Sigmoid colon (tissue), 7 donors: Measurements from ENCODE around the gene DNMT3B. TPM values are rescaled to one million over a fixed set of nuclear protein-coding genes. Genes with fewer than 3 reads are reported as not detected.
"Not testable (repeated sequence)": the region's sequence is repeated elsewhere in the genome, so short reads cannot be mapped to it uniquely, and the experiment has no call there.

Experiments used
- DNase-seq: peaks from one replicate; pipeline ENCODE4 v3.0.0-alpha.2; 2019
- H3K27ac ChIP-seq, 4 donors: fragments of 200-600 bp; sonication (generic); one replicate each; pipeline ENCODE4 v1.5.1; 2016 to 2019; ENCODE audit warnings: mild to moderate bottlenecking in 1 of 4
- H3K27me3 ChIP-seq, 3 donors: fragments of 200-600 bp; sonication (generic); one replicate each; pipeline ENCODE4 v1.5.1; 2019; ENCODE audit warnings: mild to moderate bottlenecking in 1 of 3
- H3K36me3 ChIP-seq, 4 donors: fragments of 200-600 bp; sonication (generic); one replicate each; pipeline ENCODE4 v1.5.1; 2016 to 2019
- H3K4me1 ChIP-seq, 4 donors: fragments of 200-600 bp; sonication (generic); one replicate each; pipeline ENCODE4 v1.5.1; 2017 to 2019
- H3K4me3 ChIP-seq, 4 donors: fragments of 200-600 bp; sonication (generic); one replicate each; pipeline ENCODE4 v1.5.1; 2017 to 2019; ENCODE audit warnings: mild to moderate bottlenecking in 2 of 4, moderate library complexity in 1 of 4
- H3K9me3 ChIP-seq, 4 donors: fragments of 200-600 bp in 3 of 4; sonication (generic) in 3 of 4; one replicate each; pipeline versions ENCODE4 v1.5.1 to v1.6.1; 2013 to 2019
- EP300 ChIP-seq, 4 donors: sonication (generic); formaldehyde crosslinking; IDR thresholded peaks; one replicate each; pipeline ENCODE4 v1.6.1; 2017; ENCODE audit warnings: antibody characterized with exemption in 4 of 4
- POLR2A ChIP-seq, 2 donors: fragments of 450-650 bp; IDR thresholded peaks; one replicate each; pipeline ENCODE4 v1.6.1; 2016; ENCODE audit warnings: antibody characterized with exemption in 2 of 2, mild to moderate bottlenecking in 2 of 2, moderate library complexity in 2 of 2
- POLR2AphosphoS5 ChIP-seq, 4 donors: sonication (generic); formaldehyde crosslinking; IDR thresholded peaks; one replicate each; pipeline ENCODE4 v1.6.1; 2017; ENCODE audit warnings: antibody characterized with exemption in 4 of 4
- WGBS, 2 donors: extraction: QIAGEN DNeasy Blood & Tissue Kit; methylation state at CpG; one replicate each; pipeline ENCODE4 v1.1.7; 2013; 5-methylcytosine and 5-hydroxymethylcytosine counted together
- intact Hi-C: fragments of 100-400 bp; cut with DNase I; formaldehyde crosslinking; loops from one replicate; pipeline ENCODE4 v1.15.1; 2023
- polyA plus RNA-seq, 3 donors: library from polyadenylated mRNA; stranded (reverse); fragments of 200-250 nt; gene quantifications; one replicate each; pipeline ENCODE4 v1.2.3, GENCODE V29; 2013
- total RNA-seq, 4 donors: library from RNA; depleted of rRNA; stranded (reverse); fragments of >200 nt; gene quantifications; one replicate each; pipeline ENCODE4 v1.1.0, GENCODE V29; 2016
- TF ChIP-seq, protein P1 (sequence below), 4 experiments: fragments of 450-650 bp in 3 of 4; fragments of 200-600 bp in 1 of 4; IDR thresholded peaks; one replicate each; pipeline ENCODE4 v1.5.1; 2016 to 2019; ENCODE audit warnings: antibody characterized with exemption in 4 of 4, mild to moderate bottlenecking in 3 of 4, moderate library complexity in 2 of 4
- donor health status: healthy with polysubstance abuse.
- donor health status: Bipolar disorder and iron deficiency.
- donor health status: healthy.

DNMT3B gene
- total RNA-seq, result 1 to 10 TPM in 1 of 4 donors, under 1 TPM in 3; 0.36 to 1.7 (median 0.60) TPM
- under 1 TPM in 2 of 3 donors, not detected in 1; 0.46 to 0.85 TPM for polyA plus RNA-seq

DNA sequence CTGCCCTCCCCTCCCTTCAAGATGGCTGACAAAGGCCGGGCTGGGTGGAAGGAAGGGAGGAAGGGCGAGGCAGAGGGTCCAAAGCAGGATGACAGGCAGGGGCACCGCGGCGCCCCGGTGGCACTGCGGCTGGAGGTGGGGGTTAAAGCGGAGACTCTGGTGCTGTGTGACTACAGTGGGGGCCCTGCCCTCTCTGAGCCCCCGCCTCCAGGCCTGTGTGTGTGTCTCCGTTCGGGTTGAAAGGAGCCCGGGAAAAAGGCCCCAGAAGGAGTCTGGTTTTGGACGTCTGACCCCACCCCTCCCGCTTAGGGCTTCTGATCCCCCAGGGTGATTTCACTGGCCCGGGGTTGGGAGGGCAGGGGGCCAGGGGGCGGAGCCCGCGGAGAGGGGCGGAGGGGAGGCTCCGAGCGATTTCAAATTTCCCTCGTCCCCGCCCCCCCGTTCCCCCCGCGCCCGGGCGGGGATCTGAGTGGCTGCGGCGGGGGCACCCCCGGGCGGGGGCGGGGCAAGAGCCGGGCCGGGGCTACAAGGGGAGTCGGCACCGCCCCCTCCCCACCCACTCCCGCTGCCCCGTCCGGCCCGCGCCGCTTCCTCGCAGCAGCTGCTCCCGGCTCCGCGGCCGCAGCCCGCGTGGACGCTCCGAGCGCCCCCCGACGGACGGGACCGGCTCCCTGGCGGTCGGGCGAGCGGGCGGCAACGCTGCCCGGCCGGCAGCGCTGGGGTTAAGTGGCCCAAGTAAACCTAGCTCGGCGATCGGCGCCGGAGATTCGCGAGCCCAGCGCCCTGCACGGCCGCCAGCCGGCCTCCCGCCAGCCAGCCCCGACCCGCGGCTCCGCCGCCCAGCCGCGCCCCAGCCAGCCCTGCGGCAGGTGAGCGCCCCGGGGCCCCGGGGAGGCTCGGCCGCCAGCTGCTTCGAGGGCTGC lies at the start of gene DNMT3B:
Gene DNMT3B, plus strand, starts transcription at position 555 of the 923 bp plus-strand sequence. CDS start 17,939 bp downstream, outside the sequence.
- peak within 1 kb of the TSS in 2 of 4 donors; percentile 30 to 40 for H3K27ac ChIP-seq
- no peaks in the 10 kb centered on the region for H3K9me3 ChIP-seq
- H3K4me1 ChIP-seq, result peaks cover 0 to 22% (median 19%) of the 10 kb centered on the region in 4 donors
- no peaks in the 10 kb centered on the region for H3K36me3 ChIP-seq
- intact Hi-C loops, result no loop called here
- no peaks in the 10 kb centered on the region for H3K27me3 ChIP-seq
- DNase-seq, result peak; percentile 83
- WGBS, 2 donors, result 1% methylated on average over 90 to 92 of the region's 92 CpGs
- TF ChIP-seq, protein P1, sequence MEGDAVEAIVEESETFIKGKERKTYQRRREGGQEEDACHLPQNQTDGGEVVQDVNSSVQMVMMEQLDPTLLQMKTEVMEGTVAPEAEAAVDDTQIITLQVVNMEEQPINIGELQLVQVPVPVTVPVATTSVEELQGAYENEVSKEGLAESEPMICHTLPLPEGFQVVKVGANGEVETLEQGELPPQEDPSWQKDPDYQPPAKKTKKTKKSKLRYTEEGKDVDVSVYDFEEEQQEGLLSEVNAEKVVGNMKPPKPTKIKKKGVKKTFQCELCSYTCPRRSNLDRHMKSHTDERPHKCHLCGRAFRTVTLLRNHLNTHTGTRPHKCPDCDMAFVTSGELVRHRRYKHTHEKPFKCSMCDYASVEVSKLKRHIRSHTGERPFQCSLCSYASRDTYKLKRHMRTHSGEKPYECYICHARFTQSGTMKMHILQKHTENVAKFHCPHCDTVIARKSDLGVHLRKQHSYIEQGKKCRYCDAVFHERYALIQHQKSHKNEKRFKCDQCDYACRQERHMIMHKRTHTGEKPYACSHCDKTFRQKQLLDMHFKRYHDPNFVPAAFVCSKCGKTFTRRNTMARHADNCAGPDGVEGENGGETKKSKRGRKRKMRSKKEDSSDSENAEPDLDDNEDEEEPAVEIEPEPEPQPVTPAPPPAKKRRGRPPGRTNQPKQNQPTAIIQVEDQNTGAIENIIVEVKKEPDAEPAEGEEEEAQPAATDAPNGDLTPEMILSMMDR (IDR thresholded peaks at IDR 0.05), result peak in 1 of 4 experiments; percentile 10
- TF ChIP-seq POLR2AphosphoS5 (IDR thresholded peaks at IDR 0.05) (no peak), POLR2A (IDR thresholded peaks at IDR 0.05) (no peak), EP300 (IDR thresholded peaks at IDR 0.05) (no peak)
- peak within 1 kb of the TSS; percentile 63 to 86 (median 78) for H3K4me3 ChIP-seq

- intact Hi-C loops, result no loop called here
- Histone ChIP-seq H3K4me3 (no peak overlapping the region), H3K27ac (no peak overlapping the region), H3K36me3 (peaks cover 0 to 70% (median 14%) of the 10 kb centered on the region in 4 donors), H3K27me3 (no peaks in the 10 kb centered on the region), H3K4me1 (peaks cover 0 to 6% (median 0%) of the 10 kb centered on the region in 4 donors), H3K9me3 (no peaks in the 10 kb centered on the region)
- 82 to 85% methylated on average over 3 of the region's 3 CpGs for WGBS, 2 donors
- no peak for DNase-seq
- TF ChIP-seq, protein P1 (IDR thresholded peaks at IDR 0.05), result no peak
- TF ChIP-seq POLR2AphosphoS5 (IDR thresholded peaks at IDR 0.05) (no peak), EP300 (IDR thresholded peaks at IDR 0.05) (no peak), POLR2A (IDR thresholded peaks at IDR 0.05) (no peak)
Measured at GRCh38 chr20:32718749-32719348, 43.3 kb upstream of the DNMT3B start.

- no peak overlapping the region for H3K4me3 ChIP-seq
- H3K36me3 ChIP-seq, result peaks cover 0 to 35% (median 9%) of the 10 kb centered on the region in 4 donors
- peaks cover 0 to 23% (median 14%) of the 10 kb centered on the region in 4 donors for H3K4me1 ChIP-seq
- no peaks in the 10 kb centered on the region for H3K9me3 ChIP-seq
- intact Hi-C loops, result no loop called here
- no peaks in the 10 kb centered on the region for H3K27me3 ChIP-seq
- WGBS, 2 donors, result 81 to 86% methylated on average over 7 of the region's 7 CpGs
- TF ChIP-seq POLR2AphosphoS5 (IDR thresholded peaks at IDR 0.05) (no peak), POLR2A (IDR thresholded peaks at IDR 0.05) (no peak)
- no peak for DNase-seq
- no peak overlapping the region for H3K27ac ChIP-seq
Measured at GRCh38 chr20:32727683-32728082, 34.5 kb upstream of the DNMT3B start.

GRCh38 chr20:32728435-32728834 lies 33.8 kb upstream of the DNMT3B start:
- H3K27ac ChIP-seq, H3K27me3 ChIP-seq, DNase-seq, intact Hi-C loops, H3K9me3 ChIP-seq, H3K4me3 ChIP-seq: not testable (repeated sequence)
- H3K36me3 ChIP-seq, result peaks cover 0 to 34% (median 9%) of the 10 kb centered on the region in 4 donors
- 94 to 96% methylated on average over 6 of the region's 6 CpGs for WGBS, 2 donors
- H3K4me1 ChIP-seq, result peaks cover 0 to 23% (median 14%) of the 10 kb centered on the region in 4 donors

DNA sequence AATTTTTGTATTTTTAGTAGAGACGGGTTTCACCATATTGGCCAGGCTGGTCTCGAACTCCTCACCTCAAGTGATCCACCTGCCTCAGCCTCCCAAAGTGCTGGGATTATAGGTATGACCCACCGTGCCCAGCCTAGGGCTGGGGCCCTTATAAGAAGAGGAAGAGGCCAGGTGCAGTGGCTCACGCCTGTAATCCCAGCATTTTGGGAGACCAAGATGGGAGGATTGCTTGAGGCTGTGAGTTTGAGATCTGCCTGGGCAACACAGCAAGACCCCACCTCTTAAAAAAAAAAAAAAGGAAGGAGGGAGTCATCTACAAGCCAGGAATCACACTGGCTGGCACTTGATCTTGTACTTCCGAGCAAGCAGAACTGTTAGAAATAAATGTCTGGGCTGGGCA lies 32.9 kb upstream of the DNMT3B start:
- H3K4me3 ChIP-seq, H3K27me3 ChIP-seq, H3K9me3 ChIP-seq, H3K27ac ChIP-seq, DNase-seq, intact Hi-C loops: not testable (repeated sequence)
- peaks cover 0 to 23% (median 14%) of the 10 kb centered on the region in 4 donors for H3K4me1 ChIP-seq
- WGBS, 2 donors, result 94 to 99% methylated on average over 5 of the region's 5 CpGs
- H3K36me3 ChIP-seq, result peaks cover 0 to 34% (median 9%) of the 10 kb centered on the region in 4 donors

- Histone ChIP-seq H3K27me3 (no peaks in the 10 kb centered on the region), H3K36me3 (peaks cover 0 to 19% (median 3%) of the 10 kb centered on the region in 4 donors), H3K9me3 (no peaks in the 10 kb centered on the region), H3K27ac (no peak overlapping the region), H3K4me1 (peaks cover 0 to 23% (median 14%) of the 10 kb centered on the region in 4 donors), H3K4me3 (no peak overlapping the region)
- intact Hi-C loops, result no loop called here
- no peak for DNase-seq
- no peak for TF ChIP-seq POLR2A (IDR thresholded peaks at IDR 0.05)
- no peak for TF ChIP-seq POLR2AphosphoS5 (IDR thresholded peaks at IDR 0.05)
- no peak for TF ChIP-seq EP300 (IDR thresholded peaks at IDR 0.05)
- TF ChIP-seq, protein P1 (IDR thresholded peaks at IDR 0.05), result no peak
- WGBS, 2 donors, result 79 to 80% methylated on average over 4 of the region's 4 CpGs
Measured at GRCh38 chr20:32731882-32732266, 30.3 kb upstream of the DNMT3B start.
